Glomerular endothelial cell (primary cell): ENCODE data around the gene LIPT2. TPM values are rescaled to one million over a fixed set of nuclear protein-coding genes. Genes with fewer than 3 reads are reported as not detected.

Source experiments
- DNase-seq: peaks from one replicate; pipeline ENCODE4 v3.0.0-alpha.2; 2011; ENCODE audit warnings: low read depth, low spot score; ENCODE audit errors: extremely low read depth
- total RNA-seq: library from RNA; depleted of rRNA; stranded (reverse); fragments of >200 nt; gene quantifications from 2 replicates; pipeline ENCODE4 v1.2.3, GENCODE V29; 2015

The LIPT2 gene
- total RNA-seq, 1 donor from 2014 or later, result 3.6 TPM

- DNase-seq, result no peak
These were observed 26.3 kb downstream of the LIPT2 start, which contains the start of gene KCNE3 for GRCh38 chr11:74466916-74467885. Gene KCNE3 (minus strand): TSS chr11:74467549. CDS start chr11:74457563, 9,986 bp downstream.

DNA sequence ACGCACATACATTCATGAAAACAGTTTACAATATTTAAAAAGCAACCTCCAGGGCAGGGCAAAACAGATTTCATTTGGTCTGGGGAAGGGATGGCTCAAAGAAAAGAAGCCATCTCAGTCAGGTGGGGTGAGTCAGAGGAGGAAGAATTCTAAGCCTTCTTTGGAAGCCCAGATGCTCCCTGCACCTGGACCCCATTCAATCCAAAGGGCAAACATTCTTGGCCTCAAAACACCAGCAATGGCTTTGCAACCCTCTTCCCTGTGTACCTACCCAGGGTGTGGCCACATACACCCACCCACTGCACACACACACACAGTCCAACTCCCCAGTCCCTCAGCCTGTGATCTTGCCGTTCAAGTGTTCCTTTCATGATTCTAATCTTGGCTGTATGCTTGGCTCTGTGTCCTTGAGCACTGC, 28.2 kb downstream of the LIPT2 start:
- no peak for DNase-seq

GRCh38 chr11:74464746-74465145, 28.8 kb downstream of the LIPT2 start:
- DNase-seq, result no peak

- no peak for DNase-seq
These were observed 30.3 kb downstream of the LIPT2 start for GRCh38 chr11:74463216-74463615.

DNA sequence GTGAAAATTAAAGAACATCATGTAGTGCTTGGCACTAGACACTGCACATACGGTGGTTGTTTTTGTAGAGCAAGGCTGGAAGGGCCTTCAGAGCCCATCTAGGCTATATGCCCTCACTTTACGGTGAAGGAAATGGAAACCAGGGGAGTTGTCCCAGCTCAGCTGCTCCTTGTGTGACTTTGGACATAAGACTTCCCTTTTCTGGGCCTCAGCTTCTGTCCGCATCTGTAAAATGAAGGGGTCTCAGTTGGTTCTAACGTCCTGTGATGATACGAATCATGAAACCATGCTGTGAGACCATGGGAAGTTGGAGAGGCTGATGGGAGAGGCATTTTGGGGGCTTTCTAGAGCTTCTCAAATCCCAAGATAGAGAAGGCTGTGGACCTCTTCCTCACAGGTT, 30.9 kb downstream of the LIPT2 start:
- DNase-seq, result no peak

DNA sequence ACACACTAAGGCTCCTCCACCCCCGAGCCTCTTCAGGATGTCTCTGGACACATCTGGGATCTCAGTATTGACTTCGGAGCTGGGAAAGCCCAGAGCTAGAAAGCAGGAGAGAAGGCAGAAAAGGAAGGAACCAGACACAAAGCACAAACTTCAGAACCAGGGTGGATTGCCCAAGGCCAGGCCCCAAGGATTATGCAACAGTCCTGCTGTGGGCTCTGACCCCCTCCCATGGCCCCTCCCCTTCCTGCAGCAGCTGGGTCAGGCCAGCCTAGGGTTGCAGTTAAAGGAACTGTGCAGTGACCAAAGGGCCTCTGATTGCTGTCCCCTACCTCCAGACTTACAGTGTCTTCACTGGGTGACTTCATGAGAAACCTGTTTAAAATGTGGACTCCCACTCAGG, 31.5 kb downstream of the LIPT2 start:
- DNase-seq, result no peak

DNA sequence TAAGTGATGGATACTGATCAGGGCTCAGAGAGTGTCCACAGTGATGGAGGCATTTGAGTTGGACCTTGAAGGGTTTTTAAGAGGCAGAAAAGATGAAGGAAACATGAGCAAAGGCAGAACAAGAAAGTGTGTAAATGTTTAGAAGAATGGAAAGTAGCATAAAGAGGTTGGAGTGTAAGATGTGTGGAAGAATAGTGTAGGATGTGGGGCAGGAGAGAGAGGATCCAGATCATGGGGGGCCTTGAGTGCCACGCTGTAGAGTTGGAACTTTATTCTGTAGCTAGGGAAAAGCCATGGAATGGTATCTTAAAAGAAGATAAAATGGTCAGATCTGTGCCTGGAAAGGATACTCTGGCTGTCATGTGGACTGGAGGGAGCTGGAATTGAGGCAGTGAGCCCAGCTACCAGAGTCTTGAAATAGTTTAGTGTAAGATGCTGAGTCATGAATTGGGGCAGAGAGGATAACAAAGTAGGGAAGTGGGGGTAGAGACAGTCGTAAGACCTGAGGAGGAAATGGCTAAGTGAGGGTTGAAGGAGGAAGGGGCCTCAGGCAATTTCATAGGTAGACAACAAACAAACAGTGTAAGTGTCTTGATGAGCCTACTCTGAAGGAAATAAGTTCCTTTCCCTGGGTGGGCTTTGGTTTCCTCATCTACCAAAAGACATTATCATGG, 32.9 kb downstream of the LIPT2 start:
- DNase-seq, result no peak

- no peak for DNase-seq
These were observed 33.5 kb downstream of the LIPT2 start for GRCh38 chr11:74460065-74460464.

DNA sequence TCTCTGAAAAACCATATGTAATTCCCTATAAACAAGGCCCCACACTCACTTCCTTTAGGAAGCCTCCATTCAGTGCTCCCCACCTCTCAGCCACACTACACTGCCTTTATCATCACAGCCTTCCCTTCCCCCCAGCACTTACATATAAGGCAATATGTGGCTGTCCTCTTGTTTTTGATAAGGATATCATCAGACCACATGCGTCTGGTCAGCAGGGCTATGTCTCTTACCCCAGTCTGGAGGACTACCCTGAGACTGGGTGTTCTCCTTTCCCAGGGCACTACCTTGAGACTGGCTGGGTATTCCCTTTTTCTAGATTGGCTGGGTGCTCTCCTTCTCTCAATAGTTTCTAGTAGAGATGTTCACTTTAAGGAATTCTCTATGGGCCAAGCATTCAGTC, 33.9 kb downstream of the LIPT2 start:
- no peak for DNase-seq

GRCh38 chr11:74457356-74457755, 36.2 kb downstream of the LIPT2 start:
- DNase-seq, result no peak

GRCh38 chr11:74453373-74453975, 40.0 kb downstream of the LIPT2 start:
- DNase-seq, result peak; percentile 39

GRCh38 chr11:74452366-74452765, 41.2 kb downstream of the LIPT2 start:
- DNase-seq, result no peak

- no peak for DNase-seq
These were observed 43.2 kb downstream of the LIPT2 start for GRCh38 chr11:74450318-74450717.

DNA sequence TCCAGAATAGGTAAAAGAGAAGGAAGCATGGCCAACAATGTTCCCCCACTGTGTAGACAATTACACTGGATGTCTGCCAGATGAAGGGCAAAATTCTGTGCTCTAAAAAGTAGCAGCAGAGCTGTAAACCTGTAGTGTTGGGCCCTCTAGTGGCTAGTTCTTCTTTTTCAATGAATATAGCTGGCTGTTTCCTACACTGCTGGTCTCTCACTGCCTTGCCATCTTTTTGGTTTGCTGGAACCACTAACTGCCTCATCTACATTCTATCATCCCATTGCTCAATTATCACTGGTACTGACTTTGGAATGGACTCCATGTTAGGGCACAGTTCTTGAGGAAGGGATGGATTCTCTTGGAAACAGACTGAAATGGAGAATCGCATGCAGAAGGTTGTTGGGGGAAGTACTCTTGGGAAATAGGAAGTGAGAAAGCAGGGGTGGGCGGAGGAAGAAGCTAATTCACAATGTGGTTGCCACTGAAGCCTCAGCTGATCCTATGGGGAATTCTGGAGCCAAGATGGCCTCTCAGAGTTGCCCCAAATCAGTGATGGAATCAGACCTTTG, 44.1 kb downstream of the LIPT2 start:
- peak; percentile 69 for DNase-seq

DNA sequence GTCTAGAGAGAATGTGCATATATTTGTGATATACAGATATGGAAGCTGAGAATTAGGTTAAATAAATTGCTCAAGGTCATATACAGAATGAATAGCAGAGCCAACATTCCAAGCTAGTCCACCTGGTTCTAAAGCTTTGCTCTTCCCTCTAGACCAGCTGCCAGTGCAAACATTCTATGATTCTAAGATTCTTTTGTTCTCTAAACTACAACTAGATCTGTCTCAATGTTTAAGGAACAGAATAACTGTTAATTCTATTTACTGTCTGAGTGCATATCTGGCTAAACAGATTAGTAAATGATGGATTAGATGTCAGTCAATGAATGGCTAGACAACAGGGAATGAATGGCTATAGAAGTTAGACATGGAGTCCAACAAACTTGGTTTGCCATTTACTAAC, 45.8 kb downstream of the LIPT2 start:
- no peak for DNase-seq

- no peak for DNase-seq
These were observed 47.0 kb downstream of the LIPT2 start for GRCh38 chr11:74446532-74446938.

- no peak for DNase-seq
These were observed 49.2 kb downstream of the LIPT2 start for GRCh38 chr11:74444173-74444826.

- DNase-seq, result no peak
These were observed 50.3 kb downstream of the LIPT2 start for GRCh38 chr11:74443071-74443864.

GRCh38 chr11:74442636-74443035, 50.9 kb downstream of the LIPT2 start:
- no peak for DNase-seq
